HG03354 (cell line): Measurements from ENCODE around the gene AP3S1.
A peak's percentile ranks its signal among the peaks of the same experiment; 100 is the strongest.
"Not testable (repeated sequence)": the region's sequence is repeated elsewhere in the genome, so short reads cannot be mapped to it uniquely, and the experiment has no call there.

Experiments
- ATAC-seq: cut with Tn5 transposase; IDR thresholded peaks from one replicate; pipeline ENCODE4 v1.9.1; 2021; ENCODE audit warnings: mild to moderate bottlenecking; ENCODE audit not compliant: unreplicated experiment, poor library complexity, severe bottlenecking

AP3S1 gene

DNA sequence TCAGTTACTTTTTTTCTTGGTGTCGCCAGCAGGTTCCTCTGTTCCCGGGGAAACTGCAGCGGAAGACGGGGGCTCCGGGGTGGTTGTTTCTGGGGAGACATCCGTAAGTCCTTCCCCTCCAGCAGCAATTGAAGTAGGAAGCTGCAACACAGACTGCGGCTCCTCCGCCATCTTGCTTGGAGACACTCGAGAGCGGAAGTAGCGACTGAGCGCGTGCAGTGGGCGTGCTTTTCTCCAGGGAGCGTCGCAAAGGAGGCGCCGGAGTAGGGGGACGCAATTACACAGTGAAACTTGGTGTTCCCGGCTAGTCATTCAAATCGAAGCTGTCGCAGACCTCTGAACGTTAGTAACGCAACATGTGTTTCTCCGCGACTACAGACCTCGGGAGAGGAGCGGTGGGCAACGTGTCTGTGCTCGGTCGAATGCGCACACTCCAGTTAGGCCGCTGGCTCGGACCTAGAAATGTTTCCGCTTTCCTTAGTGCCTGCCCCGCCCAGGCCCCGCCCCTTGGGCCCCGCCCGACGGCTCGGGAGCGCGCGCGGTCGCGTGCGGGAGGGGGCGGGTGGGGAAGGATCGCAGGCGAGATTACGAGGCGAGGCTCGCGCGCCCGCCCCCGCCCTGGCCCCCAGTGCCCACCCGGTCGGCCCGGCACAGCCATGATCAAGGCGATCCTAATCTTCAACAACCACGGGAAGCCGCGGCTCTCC, at the start of gene AP3S1, which contains the start of gene ATG12:
Gene AP3S1 (plus strand): TSS at position 554 of the 707 bp plus-strand sequence. CDS start 103 bp downstream, at position 657.
Gene ATG12 (minus strand): TSS at position 184 of the 707 bp plus-strand sequence. CDS start 13 bp downstream, at position 171.
- ATAC-seq, result peak; percentile 87

DNA sequence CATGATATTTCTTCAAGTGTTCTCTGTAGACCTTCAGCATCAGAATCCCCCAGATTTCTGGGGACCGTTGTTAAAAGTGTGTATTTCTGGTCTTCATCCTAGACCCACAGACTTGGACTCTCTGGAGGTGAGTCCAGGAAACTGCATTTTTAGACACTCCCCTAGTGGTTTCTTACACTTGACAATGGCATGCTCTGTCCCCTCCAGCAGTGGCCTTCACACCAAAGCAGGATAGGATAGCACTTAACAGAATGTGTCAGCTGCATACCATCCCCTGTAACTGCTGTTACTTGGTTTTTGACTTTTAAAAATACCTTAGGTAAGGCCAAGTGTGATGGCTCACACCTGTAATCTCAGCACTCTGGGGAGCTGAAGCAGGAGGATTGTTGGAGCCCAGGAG, 46.0 kb upstream of the AP3S1 start:
- no peak for ATAC-seq

DNA sequence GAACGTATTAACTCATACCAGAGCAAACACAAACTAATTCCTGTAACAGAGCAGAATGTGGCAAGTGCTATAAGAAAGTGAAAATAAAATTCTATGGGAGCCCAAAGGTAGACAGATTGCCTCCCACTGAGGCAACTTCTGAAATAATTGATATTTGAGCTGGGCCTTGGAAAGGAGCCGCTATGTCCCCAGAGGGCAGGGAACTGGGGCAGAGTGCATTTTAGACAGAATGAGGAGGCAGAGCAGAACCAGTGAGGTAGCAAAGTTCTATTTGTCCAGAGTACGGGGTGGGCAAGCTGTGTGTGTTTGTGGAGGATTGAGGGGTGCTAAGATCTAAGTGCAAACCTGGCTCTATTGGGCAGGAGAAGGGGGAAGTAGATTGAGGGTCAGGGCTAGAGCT, 45.1 kb upstream of the AP3S1 start:
- no peak for ATAC-seq

DNA sequence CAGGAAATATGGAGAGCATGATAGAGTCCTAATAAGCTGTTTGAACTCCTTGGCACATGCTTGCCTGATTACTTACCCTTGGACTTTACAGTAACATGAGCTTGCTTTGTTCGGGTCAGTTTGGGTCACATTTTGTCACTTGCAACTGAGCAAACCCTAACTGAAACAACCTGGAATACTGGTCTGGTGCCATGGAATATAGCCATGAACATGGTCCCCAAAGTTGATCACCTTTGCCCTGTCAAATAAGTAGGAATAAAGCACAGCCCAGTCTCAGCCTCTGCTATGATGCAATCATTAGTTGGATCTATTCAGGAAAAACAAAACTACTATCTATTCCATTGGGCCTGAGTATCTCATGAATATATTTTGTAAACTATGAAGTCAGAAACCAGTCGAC, 43.5 kb upstream of the AP3S1 start:
- no peak for ATAC-seq

DNA sequence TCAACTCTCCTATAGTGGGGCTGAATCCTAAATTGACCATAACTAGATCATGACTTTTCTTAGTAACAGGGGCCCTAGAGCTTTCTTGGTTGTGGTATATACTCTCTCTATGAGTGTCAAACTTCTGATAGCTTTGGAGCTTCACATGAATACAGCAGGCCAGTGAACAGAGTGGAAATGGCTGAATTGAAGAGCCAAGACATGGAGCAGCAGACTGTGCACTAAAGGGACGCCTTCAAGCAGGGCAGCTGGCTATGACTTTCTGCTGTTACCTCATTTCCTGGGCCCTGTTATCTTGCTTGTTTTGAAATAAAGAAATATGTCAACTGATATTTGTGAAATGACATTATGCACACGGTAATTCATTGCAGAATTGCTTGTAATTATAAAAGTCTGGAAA, 41.6 kb upstream of the AP3S1 start:
- no peak for ATAC-seq

DNA sequence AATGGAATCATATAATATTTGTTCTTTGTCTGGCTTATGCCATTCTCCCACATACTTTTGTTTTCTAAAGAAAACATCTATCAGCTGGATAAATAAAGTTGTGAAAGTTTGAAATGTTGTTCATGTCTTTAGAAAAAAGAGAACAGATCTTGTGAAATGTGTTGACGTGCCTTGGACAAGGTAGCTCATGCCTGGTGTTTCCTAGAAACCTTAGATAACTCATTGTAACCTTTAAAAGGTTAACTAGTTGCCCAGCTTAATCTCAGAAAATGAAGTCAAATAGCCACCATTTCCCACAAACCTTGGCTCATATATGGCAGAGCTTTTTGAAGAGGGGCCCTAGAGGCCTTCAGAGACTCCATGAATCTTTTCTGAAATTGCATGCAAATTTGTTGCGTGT, 40.6 kb upstream of the AP3S1 start:
- ATAC-seq, result no peak

DNA sequence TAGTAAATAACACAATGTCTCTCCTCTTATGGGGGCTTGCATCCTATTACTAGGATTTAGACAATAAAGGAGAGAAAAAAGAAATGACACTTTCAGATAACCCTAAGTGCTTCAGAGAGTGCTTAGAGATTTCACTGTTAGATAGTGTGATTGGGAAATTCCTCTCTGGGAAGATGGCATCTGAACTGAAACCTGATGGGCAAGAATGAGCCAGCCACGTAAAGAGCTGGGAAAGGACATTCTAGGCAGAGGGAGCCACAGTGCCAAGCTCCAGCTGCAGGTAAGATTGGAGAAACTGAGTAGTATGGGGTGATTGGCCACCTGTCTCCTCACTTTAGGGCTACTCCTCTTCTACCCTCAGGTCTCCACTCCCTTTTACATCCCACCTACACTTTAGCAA, 39.8 kb upstream of the AP3S1 start:
- ATAC-seq, result no peak

DNA sequence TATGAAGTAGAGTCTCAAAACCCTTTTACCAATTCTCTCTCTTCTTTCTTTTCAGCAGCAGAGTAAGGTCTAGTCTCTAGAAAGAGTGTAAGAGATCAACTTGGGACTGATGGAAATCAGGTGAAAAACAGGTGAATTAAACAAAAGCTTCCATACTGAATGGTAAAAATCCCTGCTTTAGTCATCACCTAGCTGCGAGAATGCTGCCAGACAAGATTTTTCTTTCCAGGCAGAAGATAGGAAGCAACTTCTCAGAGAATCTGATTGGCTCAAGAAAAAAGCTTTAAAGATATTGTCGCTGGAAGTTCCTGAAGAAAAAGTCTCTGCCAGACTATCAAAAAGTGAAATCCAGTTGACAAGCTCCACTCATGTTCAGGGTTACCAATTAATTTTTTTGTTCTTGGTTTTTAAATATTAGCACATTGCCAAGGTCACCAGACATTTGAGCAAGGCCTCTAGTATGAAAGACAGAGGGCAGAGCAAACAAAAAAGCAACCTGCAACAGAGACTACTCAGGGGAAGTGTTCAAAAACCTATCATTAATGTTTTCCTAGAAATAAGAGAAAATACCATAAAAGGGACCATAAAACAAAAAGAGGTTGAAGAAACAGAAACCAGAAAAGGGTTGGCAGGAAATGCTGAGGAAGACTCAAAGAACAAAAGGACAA, 34.6 kb upstream of the AP3S1 start:
- ATAC-seq, result no peak

DNA sequence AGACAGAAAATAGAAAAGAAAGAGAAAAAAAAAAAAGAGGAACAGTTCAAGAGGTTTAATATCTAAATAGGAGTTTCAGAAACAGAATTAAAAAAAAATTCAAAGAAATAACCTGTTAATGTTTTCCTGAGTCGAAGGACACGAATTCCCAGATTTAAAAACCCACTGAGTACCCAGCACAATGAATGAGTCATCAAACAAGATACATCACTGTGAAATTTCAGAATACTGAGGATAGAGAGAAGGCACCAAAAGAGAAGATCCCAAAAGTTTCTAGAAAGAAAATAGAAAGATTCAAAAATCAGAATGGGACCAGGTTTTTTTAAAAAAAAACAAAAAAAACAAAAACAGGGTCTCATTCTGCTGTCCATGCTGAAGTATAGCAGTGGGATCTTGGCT, 34.1 kb upstream of the AP3S1 start:
- no peak for ATAC-seq

DNA sequence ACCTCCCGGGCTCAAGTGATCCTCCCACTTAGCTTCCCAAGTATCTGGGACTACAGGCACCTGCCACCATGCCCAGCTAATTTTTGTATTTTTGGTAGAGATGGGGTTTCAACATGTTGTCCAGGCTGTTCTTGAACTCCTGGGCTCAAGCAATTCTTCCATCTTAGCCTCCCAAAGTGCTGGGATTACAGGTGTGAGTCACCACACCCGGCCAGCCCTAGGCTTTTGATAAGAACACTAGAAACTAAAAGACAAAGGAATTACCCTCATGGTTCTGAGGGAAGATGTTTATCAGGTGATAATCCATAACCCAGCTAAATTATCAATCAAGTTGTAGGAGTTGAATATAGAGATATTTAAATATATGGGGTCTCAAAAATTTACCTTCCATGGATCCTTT, 33.7 kb upstream of the AP3S1 start:
- ATAC-seq, result not testable (repeated sequence)

DNA sequence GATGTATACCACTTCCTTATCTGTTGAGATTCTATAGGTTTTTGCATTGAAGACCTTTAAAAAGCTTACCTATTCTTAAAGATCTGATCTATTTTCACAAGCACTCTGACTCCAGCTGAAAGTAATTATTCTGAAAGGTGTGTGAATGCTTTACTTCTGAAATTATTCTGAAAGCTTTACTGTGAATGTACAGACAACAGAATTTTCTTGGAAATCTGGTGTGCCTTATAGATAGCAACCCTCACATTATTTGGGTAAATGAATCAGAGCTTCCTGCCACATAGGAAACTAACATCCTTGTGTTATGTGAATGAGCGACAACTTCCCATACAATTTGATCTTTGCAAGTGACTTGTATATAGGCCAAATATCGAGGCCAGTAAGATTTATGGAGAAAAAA, 31.8 kb upstream of the AP3S1 start:
- ATAC-seq, result no peak

DNA sequence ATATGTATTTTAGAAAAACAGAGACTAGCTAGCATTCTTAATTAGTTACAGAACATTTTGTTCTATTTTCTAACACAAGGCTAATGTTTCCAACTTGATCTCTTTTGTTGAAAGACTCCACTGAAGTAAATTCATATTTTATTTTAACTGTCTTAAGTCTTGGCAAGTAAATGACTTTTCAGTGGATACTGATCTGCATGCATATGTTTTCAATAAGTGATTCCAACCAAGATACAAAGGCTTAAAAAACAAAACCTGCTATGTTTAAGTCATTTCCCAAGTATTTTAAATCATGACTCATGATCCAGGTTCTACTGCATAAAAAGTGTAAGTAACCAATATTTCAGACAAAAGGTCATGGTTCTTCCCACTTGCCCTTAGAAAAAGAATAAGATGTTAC, 31.0 kb upstream of the AP3S1 start:
- ATAC-seq, result no peak

DNA sequence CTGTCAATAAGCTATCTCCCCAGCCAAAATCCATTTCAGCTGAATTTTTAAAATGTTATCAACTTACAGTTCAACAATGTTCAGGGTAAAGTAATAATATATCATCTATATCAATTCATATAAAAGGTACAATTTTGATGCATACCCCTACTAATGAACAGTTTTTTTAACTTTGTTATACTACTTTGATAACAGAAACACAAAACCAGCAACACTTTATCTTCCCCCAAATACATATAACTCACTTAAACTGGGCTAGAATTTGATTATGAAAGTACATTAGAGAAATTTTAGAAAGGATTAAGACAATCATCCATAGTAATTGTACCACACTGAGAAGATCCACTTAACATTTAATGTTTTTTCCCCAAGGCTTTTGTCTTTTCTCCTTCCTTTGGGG, 30.3 kb upstream of the AP3S1 start:
- ATAC-seq, result no peak

DNA sequence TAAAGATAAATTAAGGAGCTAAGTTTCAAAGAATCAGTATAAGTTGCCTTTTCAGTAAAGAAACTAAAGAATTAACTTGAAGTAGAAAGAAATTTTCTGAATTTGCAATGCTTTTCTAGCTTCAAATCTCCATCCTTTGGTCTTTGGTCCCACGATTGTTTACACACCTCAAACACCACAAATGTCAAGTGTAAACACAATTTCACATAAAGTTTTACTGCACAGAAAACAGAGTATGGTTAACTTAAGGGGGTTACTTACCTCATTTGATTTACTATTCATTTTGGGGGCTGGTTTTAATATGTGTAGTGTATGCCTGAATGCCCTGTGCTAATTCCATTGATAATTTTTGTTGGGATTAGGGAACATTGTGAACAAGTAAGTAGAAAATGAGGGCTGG, 29.4 kb upstream of the AP3S1 start:
- ATAC-seq, result no peak

DNA sequence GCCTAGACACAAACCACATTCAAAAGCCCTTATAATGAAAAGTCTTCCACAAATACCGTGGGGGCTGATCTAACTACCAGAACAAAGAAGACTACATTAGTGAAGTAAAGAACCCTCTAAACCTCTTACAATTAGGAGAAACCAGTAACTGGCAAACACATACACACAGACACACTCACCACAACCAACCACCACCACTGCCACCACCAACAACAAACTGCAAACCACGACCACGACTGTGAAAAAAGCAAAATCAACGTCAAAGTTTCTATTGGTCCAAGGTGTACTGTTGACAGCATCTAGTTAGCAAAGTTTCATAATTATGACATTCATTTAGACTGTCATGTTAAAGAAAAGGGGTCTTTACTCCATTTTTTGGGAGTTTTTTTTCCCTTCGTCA, 28.0 kb upstream of the AP3S1 start:
- no peak for ATAC-seq

DNA sequence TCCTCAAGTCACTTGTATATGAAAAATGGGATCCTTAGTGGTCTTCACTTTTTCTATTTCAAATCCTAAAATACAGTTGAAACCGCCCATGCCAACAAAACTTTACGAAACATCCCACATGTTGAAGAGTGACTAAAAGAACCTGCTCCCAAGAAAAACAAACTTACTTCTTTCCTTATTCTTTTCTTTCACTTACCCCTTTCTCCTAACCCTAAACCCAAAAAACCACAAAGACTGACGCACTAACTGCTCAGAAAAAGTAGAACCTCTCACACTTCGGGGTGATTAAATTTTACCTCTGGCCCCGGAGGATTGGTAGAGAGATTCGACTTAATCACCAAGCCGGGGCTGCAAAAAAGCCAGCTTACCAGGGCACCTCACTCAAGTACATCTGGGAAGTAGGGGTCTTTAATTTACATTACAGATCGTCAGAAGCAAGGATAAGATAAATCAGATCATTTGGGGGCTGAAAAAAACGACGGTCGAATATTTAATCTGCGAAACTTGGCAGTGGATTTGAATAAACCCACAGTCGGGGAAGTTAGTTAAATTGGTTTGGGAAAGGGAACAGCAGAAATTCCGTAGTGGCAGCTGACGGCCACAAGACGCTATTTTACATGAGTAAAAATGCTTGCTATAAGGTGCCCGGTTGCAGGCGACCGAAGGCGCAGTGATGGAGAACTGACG, 26.6 kb upstream of the AP3S1 start:
- ATAC-seq, result no peak

DNA sequence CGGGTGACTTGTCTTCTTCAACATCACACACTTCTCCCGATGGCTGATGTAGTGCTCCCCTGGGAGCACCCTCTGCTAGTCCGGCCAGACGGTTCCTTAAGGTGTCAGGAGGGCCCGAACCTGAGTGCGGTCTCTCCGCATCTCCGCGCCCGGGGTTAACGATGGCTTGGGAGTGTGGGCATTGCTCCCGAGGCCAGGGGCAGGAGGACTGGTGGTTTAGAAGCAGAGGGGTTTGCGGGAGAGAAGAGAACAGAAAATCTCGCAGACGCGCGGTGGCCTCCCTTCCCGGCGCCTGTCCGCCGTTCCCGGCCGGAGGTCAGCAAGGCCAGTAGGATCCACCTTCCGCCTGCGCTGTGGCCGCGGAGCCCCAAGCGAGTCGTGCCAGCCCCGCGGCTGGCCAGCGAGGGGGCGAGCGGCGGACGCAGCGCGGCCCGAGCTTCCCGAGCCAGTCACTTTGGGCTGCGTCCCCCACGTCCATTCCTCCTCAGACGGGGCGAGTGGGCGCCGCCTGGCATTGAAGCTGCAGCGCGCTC, 26.0 kb upstream of the AP3S1 start:
- peak; percentile 33 for ATAC-seq

DNA sequence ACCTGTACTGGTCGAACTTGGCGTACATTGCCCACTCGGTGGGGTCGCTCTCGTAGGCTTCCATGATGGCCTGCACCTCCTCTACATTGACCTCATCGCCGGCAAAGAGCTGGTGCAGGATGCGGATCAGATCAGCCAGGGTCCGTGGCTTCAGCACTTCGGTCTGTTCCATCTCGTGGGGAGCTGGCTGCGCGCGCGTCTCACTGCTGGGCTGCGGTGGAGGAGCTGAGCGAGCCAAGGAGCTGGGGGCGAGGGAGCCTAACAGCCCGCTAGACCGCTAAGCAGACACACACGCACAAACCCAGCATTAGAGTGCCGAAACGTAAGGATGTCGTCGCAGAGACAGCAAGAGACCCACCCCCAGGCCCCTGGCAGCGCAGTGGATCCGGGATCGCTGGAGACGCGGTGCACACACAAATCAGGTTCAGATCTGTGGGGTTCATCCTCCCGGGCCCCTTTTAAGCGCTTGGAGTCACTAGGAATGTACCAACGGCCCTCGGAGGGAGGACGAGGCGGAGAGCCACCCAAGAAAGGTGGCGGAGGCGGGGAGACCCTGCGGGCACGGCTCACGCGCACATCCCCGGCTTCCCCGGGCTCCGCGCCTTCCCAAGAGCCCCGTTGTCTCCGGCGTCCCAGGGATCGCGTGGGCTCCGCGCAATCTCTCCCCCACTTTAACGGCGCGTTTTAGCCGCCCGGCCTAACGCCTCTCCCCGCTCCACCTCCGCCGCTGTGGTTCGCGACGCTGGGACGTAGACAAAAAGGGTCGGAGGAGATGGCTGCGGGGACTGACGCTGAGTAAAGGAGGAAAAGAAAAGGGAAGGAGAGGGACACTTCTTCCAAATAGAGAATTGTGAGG, 25.3 kb upstream of the AP3S1 start, which contains the start of gene CDO1:
Gene CDO1 (minus strand): TSS at position 434 of the 856 bp plus-strand sequence. CDS start 262 bp downstream, at position 172.
- ATAC-seq, result peak; percentile 68

DNA sequence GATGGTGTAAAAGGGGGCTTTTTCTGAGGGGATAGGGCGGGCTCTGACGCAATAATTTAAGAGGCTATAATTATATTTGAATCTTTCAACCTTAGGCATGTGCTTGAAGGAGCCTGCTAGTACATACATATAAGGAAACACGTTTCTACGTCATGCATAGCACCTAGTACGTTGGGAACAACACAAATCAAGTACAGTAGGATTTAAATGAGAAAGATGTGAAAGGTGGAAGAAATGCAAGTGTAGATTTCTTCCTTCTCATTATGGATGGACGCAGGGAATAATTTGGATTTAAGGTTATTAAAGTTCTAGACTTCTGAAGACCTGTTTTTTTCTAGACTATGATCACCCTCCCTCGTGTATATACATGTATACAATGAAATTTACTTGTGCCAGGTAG, 24.3 kb upstream of the AP3S1 start:
- ATAC-seq, result no peak

DNA sequence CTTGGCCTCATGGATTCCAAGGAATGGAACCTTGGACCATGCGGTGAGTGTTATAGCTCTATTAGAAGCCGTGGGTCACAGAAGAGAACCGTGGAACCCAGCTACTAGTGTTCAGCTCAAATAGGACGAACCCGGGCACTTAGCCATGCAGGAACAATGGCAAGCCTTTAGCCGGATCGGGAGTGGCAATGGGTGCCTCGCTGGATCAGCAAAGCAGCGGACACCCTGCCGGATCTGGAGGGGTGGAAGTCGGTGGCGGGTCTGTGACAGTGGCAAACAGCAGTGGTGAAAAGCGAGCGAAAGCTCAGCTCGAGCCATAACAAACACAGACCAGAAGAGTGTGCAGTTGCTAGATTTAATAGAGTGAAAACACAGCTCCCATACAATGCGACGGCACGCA, 22.9 kb upstream of the AP3S1 start:
- no peak for ATAC-seq
